AG04450 (cell line): ENCODE results near the gene NDUFA3. TPM values are rescaled to one million over a fixed set of nuclear protein-coding genes. Genes with fewer than 3 reads are reported as not detected.

ENCODE experiments used
- CTCF ChIA-PET: fragments of 300-600, 350-600 bp; formaldehyde crosslinking; extraction: SDS; loops from one replicate; lab custom pipeline; 2022; ENCODE audit warnings: antibody characterized with exemption, inconsistent platforms; lab: Charles Lee
- POLR2A ChIA-PET: fragments of 350-600 bp; formaldehyde crosslinking; extraction: SDS; loops from one replicate; lab custom pipeline; 2021; ENCODE audit warnings: antibody characterized with exemption, inconsistent platforms; lab: Yijun Ruan, JAX
- DNase-seq: peaks from one replicate; pipeline ENCODE4 v3.0.0-alpha.2; 2011; ENCODE audit warnings: low read depth, low spot score
- H3K27ac ChIP-seq: one replicate; pipeline ENCODE4 v1.5.1; 2012; ENCODE audit warnings: low read depth, low read length, control low read depth
- H3K27me3 ChIP-seq: one replicate; pipeline ENCODE4 v1.6.0; 2012; ENCODE audit warnings: low read length; ENCODE audit not compliant: control insufficient read depth, insufficient read depth
- H3K4me3 ChIP-seq: 2 replicates; pipeline ENCODE4 v1.5.1; 2011; ENCODE audit warnings: mild to moderate bottlenecking, low read depth, low read length, control low read depth
- H3K9me3 ChIP-seq: 2 replicates; pipeline ENCODE4 v1.5.1; 2012; ENCODE audit warnings: low read length; ENCODE audit not compliant: control insufficient read depth, insufficient read depth
- CTCF ChIP-seq: IDR thresholded peaks from 2 replicates; pipeline ENCODE4 v1.5.1; 2011; ENCODE audit warnings: low read depth, low read length, control low read depth, inconsistent platforms
- polyA plus RNA-seq: library from polyadenylated mRNA; depleted of rRNA; stranded (reverse); fragments of >200 nt; gene quantifications from 2 replicates; pipeline ENCODE4 v1.2.3, GENCODE V29; 2011

Gene NDUFA3
- polyA plus RNA-seq, 1 experiment = 35.4 TPM

GRCh38 chr19:54142166-54142780, 39.6 kb downstream of the NDUFA3 start:
- Histone ChIP-seq H3K9me3 (no peaks in the 10 kb centered on the region; the same call in 1 of the 2 replicates), H3K27ac (no peak overlapping the region), H3K27me3 (no peaks in the 10 kb centered on the region), H3K4me3 (no peak overlapping the region)
- DNase-seq = no peak
- ChIA-PET CTCF (no interaction called here), POLR2A (interaction anchor here (0.5 kb wide), 1 partner anchor 1199 kb away, joined by 5 read pairs; no protein-coding TSS in a partner anchor)
- TF ChIP-seq CTCF = no peak

- Histone ChIP-seq H3K9me3 (no peaks in the 10 kb centered on the region), H3K27me3 (no peaks in the 10 kb centered on the region), H3K27ac (no peak overlapping the region), H3K4me3 (no peak overlapping the region)
- TF ChIP-seq CTCF = no peak
- ChIA-PET CTCF (no interaction called here), POLR2A (no interaction called here)
- DNase-seq = no peak
These were observed 43.0 kb downstream of the NDUFA3 start for GRCh38 chr19:54145541-54146158.

- Histone ChIP-seq H3K9me3 (no peaks in the 10 kb centered on the region), H3K27ac (no peak overlapping the region), H3K4me3 (no peak overlapping the region), H3K27me3 (no peaks in the 10 kb centered on the region)
- ChIA-PET POLR2A (interaction anchor here (1.2 kb wide), 1 partner anchor 11 kb away, joined by 5 read pairs; the partner anchor contains the start of gene CNOT3), CTCF (no interaction called here)
- TF ChIP-seq CTCF = no peak
- no peak for DNase-seq
These were observed 45.0 kb downstream of the NDUFA3 start for GRCh38 chr19:54147676-54148075.

- H3K27me3 ChIP-seq = no peaks in the 10 kb centered on the region
- no peak for DNase-seq
- H3K9me3 ChIP-seq = no peaks in the 10 kb centered on the region
- H3K27ac ChIP-seq = no peak overlapping the region
- ChIA-PET CTCF (no interaction called here), POLR2A (interaction anchor here (1.2 kb wide), 1 partner anchor 11 kb away, joined by 5 read pairs; the partner anchor contains the start of gene CNOT3)
- no peak overlapping the region for H3K4me3 ChIP-seq
- no peak for TF ChIP-seq CTCF
These were observed 45.5 kb downstream of the NDUFA3 start for GRCh38 chr19:54148158-54148557.
